ENCODE results near the gene ADAMTS17.

Gene ADAMTS17

GRCh38 chr15:100230784-100231183, 111.0 kb downstream of the ADAMTS17 start:
- no peak overlapping the region for H2AFZ ChIP-seq
- no peak overlapping the region for H3K27ac ChIP-seq
- no peak for TF ChIP-seq CTCF (IDR thresholded peaks at IDR 0.05)
- no peak overlapping the region for H3K9ac ChIP-seq
- no peaks in the 10 kb centered on the region for H3K79me2 ChIP-seq
- no peak overlapping the region for H3K4me3 ChIP-seq (ENCODE audit: low read depth, low read length)
- H3K36me3 ChIP-seq (ENCODE audit: control insufficient read depth, insufficient read depth, low read length), result no peaks in the 10 kb centered on the region
- H3K4me1 ChIP-seq, result no peaks in the 10 kb centered on the region
- no peaks in the 10 kb centered on the region for H3K9me3 ChIP-seq (ENCODE audit: control insufficient read depth, low read length)
- no peak overlapping the region for H3K4me2 ChIP-seq (ENCODE audit: low read length)
- H3K27me3 ChIP-seq (ENCODE audit: control insufficient read depth, insufficient read depth, low read length), result no peaks in the 10 kb centered on the region

- H2AFZ ChIP-seq, result no peak overlapping the region
- H3K27ac ChIP-seq, result no peak overlapping the region
- no peaks in the 10 kb centered on the region for H3K79me2 ChIP-seq
- no peak overlapping the region for H3K4me3 ChIP-seq (ENCODE audit: low read depth, low read length)
- TF ChIP-seq CTCF (IDR thresholded peaks at IDR 0.05), result no peak
- H3K36me3 ChIP-seq (ENCODE audit: control insufficient read depth, insufficient read depth, low read length), result no peaks in the 10 kb centered on the region
- no peak overlapping the region for H3K4me2 ChIP-seq (ENCODE audit: low read length)
- H3K4me1 ChIP-seq, result no peaks in the 10 kb centered on the region
- no peaks in the 10 kb centered on the region for H3K27me3 ChIP-seq (ENCODE audit: control insufficient read depth, insufficient read depth, low read length)
- no peaks in the 10 kb centered on the region for H3K9me3 ChIP-seq (ENCODE audit: control insufficient read depth, low read length)
- H3K9ac ChIP-seq, result no peak overlapping the region
These were observed 112.3 kb downstream of the ADAMTS17 start for GRCh38 chr15:100229181-100230163.

- Histone ChIP-seq H2AFZ (no peak overlapping the region), H3K27ac (no peak overlapping the region), H3K9ac (no peak overlapping the region), H3K36me3 (ENCODE audit: control insufficient read depth, insufficient read depth, low read length) (no peaks in the 10 kb centered on the region), H3K4me1 (no peaks in the 10 kb centered on the region), H3K27me3 (ENCODE audit: control insufficient read depth, insufficient read depth, low read length) (no peaks in the 10 kb centered on the region), H3K4me3 (ENCODE audit: low read depth, low read length) (no peak overlapping the region), H3K79me2 (no peaks in the 10 kb centered on the region), H3K4me2 (ENCODE audit: low read length) (no peak overlapping the region), H3K9me3 (ENCODE audit: control insufficient read depth, low read length) (no peaks in the 10 kb centered on the region)
- no peak for TF ChIP-seq CTCF (IDR thresholded peaks at IDR 0.05)
These were observed 114.0 kb downstream of the ADAMTS17 start for GRCh38 chr15:100227781-100228180.

- Histone ChIP-seq H2AFZ (no peak overlapping the region), H3K4me2 (ENCODE audit: low read length) (no peak overlapping the region), H3K36me3 (ENCODE audit: control insufficient read depth, insufficient read depth, low read length) (no peaks in the 10 kb centered on the region), H3K27ac (no peak overlapping the region), H3K9ac (no peak overlapping the region), H3K9me3 (ENCODE audit: control insufficient read depth, low read length) (no peaks in the 10 kb centered on the region), H3K4me1 (no peaks in the 10 kb centered on the region), H3K4me3 (ENCODE audit: low read depth, low read length) (no peak overlapping the region), H3K79me2 (no peaks in the 10 kb centered on the region), H3K27me3 (ENCODE audit: control insufficient read depth, insufficient read depth, low read length) (no peaks in the 10 kb centered on the region)
- TF ChIP-seq CTCF (IDR thresholded peaks at IDR 0.05), result no peak
These were observed 115.7 kb downstream of the ADAMTS17 start for GRCh38 chr15:100226107-100226506.
